Astrocyte (in vitro differentiated cells and primary cell): ENCODE measurements around the gene CTSG. TPM values are rescaled to one million over a fixed set of nuclear protein-coding genes. Genes with fewer than 3 reads are reported as not detected.
"Not testable (repeated sequence)": the region's sequence is repeated elsewhere in the genome, so short reads cannot be mapped to it uniquely, and the experiment has no call there.

ENCODE experiments used
- DNase-seq: peaks from one replicate; pipeline ENCODE4 v3.0.0-alpha.2; 2010; ENCODE audit warnings: low read depth
- FAIRE-seq: peaks from 2 replicates; lab custom pipeline; 2011; peaks lifted over from hg19 to GRCh38; lab: Jason Lieb, UNC
- H2AFZ ChIP-seq: 2 replicates; pipeline ENCODE4 v1.6.0; 2012; ENCODE audit warnings: low read depth, low read length, inconsistent platforms
- H3K27ac ChIP-seq: 2 replicates; pipeline ENCODE4 v1.5.1; 2011; ENCODE audit warnings: low read depth, low read length, inconsistent platforms
- H3K27me3 ChIP-seq: 2 replicates; pipeline ENCODE4 v1.6.0; 2011; ENCODE audit warnings: low read length, inconsistent platforms; ENCODE audit not compliant: insufficient read depth
- H3K36me3 ChIP-seq: 2 replicates; pipeline ENCODE4 v1.5.1; 2011; ENCODE audit warnings: low read length, inconsistent platforms; ENCODE audit not compliant: insufficient read depth
- H3K4me1 ChIP-seq: 2 replicates; pipeline ENCODE4 v1.5.1; 2011; ENCODE audit warnings: low read length, inconsistent platforms; ENCODE audit not compliant: insufficient read depth
- H3K4me2 ChIP-seq: 2 replicates; pipeline ENCODE4 v1.6.0; 2012; ENCODE audit warnings: low read length, inconsistent platforms
- H3K4me3 ChIP-seq: 2 replicates; pipeline ENCODE4 v1.5.1; 2011; ENCODE audit warnings: low read depth, mild to moderate bottlenecking, low read length, inconsistent platforms; ENCODE audit not compliant: insufficient read depth
- H3K79me2 ChIP-seq: 2 replicates; pipeline ENCODE4 v1.6.0; 2012; ENCODE audit warnings: mild to moderate bottlenecking, low read length, inconsistent platforms; ENCODE audit not compliant: insufficient read depth
- H3K9ac ChIP-seq: 2 replicates; pipeline ENCODE4 v1.6.0; 2012; ENCODE audit warnings: mild to moderate bottlenecking, low read length, inconsistent platforms
- H3K9me3 ChIP-seq: 2 replicates; pipeline ENCODE4 v1.5.1; 2012; ENCODE audit warnings: low read depth, mild to moderate bottlenecking, low read length, inconsistent platforms; ENCODE audit not compliant: insufficient read depth
- H4K20me1 ChIP-seq: 2 replicates; pipeline ENCODE4 v1.6.0; 2012; ENCODE audit warnings: low read length, inconsistent platforms; ENCODE audit not compliant: insufficient read depth
- H3K27ac Mint-ChIP-seq: one replicate; pipeline ENCODE4 v1.8.0; 2021; ENCODE audit warnings: mild to moderate bottlenecking, mixed read lengths; ENCODE audit not compliant: unreplicated experiment
- H3K27me3 Mint-ChIP-seq: one replicate; pipeline ENCODE4 v1.8.0; 2021; ENCODE audit warnings: low read depth, mixed read lengths; ENCODE audit not compliant: unreplicated experiment
- H3K36me3 Mint-ChIP-seq: one replicate; pipeline ENCODE4 v1.8.0; 2021; ENCODE audit warnings: low read depth, mixed read lengths; ENCODE audit not compliant: unreplicated experiment
- H3K4me1 Mint-ChIP-seq: one replicate; pipeline ENCODE4 v1.8.0; 2021; ENCODE audit warnings: low read depth, mixed read lengths; ENCODE audit not compliant: unreplicated experiment
- H3K4me3 Mint-ChIP-seq: one replicate; pipeline ENCODE4 v1.8.0; 2021; ENCODE audit warnings: mild to moderate bottlenecking, moderate library complexity, mixed read lengths; ENCODE audit not compliant: unreplicated experiment
- H3K9me3 Mint-ChIP-seq: one replicate; pipeline ENCODE4 v1.8.0; 2021; ENCODE audit warnings: mild to moderate bottlenecking, mixed read lengths; ENCODE audit not compliant: unreplicated experiment
- EZH2 ChIP-seq: IDR thresholded peaks from 2 replicates; pipeline ENCODE4 v1.6.1; 2012; ENCODE audit warnings: mild to moderate bottlenecking, low read length, inconsistent platforms; ENCODE audit not compliant: insufficient read depth
- total RNA-seq: library from RNA; stranded (reverse); gene quantifications from 2 replicates; pipeline ENCODE4 v1.2.1, GENCODE V29; 2021
- TF ChIP-seq, protein P1 (sequence below): IDR thresholded peaks from 2 replicates; pipeline ENCODE4 v1.5.1; 2011; ENCODE audit warnings: low read depth, mild to moderate bottlenecking, inconsistent platforms, low read length, moderate library complexity; ENCODE audit not compliant: insufficient read depth

Gene CTSG
- total RNA-seq, 1 donor from 2014 or later = not detected

DNA sequence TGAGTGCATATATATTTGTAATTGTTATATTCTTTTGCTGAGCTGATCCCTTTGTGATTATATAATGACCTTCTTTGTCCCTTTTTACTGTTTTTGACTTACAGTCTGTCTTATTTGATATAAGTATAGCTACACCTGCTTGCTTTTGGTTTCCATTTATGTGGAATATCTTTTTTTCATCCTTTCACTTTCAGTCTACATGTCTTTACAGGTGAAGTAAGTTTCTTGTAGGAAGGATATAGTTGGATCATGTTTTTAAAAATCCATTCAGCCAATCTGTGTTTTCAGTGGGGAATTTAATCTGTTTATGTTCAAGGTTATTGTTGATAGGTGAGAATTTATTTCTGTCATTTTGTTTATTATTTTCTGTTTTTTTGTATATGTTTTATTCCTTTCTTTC lies 21.4 kb upstream of the CTSG start:
- H3K9me3 ChIP-seq = peaks cover 5% of the 10 kb centered on the region
- no peaks in the 10 kb centered on the region for H4K20me1 ChIP-seq
- H3K9ac ChIP-seq = no peak overlapping the region
- H3K36me3 Mint-ChIP-seq = no peaks in the 10 kb centered on the region
- H3K27me3 ChIP-seq = no peaks in the 10 kb centered on the region
- no peaks in the 10 kb centered on the region for H3K4me1 ChIP-seq
- H3K4me2 ChIP-seq = no peak overlapping the region
- no peak overlapping the region for H3K4me3 Mint-ChIP-seq
- no peak overlapping the region for H3K27ac Mint-ChIP-seq
- H3K27ac ChIP-seq = no peak overlapping the region
- H3K36me3 ChIP-seq = no peaks in the 10 kb centered on the region
- DNase-seq (no peak), FAIRE-seq (peak; percentile 9)
- H3K27me3 Mint-ChIP-seq = peaks cover 4% of the 10 kb centered on the region
- TF ChIP-seq EZH2 = no peak
- TF ChIP-seq, protein P1, sequence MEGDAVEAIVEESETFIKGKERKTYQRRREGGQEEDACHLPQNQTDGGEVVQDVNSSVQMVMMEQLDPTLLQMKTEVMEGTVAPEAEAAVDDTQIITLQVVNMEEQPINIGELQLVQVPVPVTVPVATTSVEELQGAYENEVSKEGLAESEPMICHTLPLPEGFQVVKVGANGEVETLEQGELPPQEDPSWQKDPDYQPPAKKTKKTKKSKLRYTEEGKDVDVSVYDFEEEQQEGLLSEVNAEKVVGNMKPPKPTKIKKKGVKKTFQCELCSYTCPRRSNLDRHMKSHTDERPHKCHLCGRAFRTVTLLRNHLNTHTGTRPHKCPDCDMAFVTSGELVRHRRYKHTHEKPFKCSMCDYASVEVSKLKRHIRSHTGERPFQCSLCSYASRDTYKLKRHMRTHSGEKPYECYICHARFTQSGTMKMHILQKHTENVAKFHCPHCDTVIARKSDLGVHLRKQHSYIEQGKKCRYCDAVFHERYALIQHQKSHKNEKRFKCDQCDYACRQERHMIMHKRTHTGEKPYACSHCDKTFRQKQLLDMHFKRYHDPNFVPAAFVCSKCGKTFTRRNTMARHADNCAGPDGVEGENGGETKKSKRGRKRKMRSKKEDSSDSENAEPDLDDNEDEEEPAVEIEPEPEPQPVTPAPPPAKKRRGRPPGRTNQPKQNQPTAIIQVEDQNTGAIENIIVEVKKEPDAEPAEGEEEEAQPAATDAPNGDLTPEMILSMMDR = no peak
- H3K4me3 ChIP-seq = no peak overlapping the region
- peaks cover 7% of the 10 kb centered on the region for H3K9me3 Mint-ChIP-seq
- no peaks in the 10 kb centered on the region for H3K79me2 ChIP-seq
- no peak overlapping the region for H2AFZ ChIP-seq
- H3K4me1 Mint-ChIP-seq = no peaks in the 10 kb centered on the region

- no peaks in the 10 kb centered on the region for H3K27me3 ChIP-seq
- DNase-seq (no peak), FAIRE-seq (no peak)
- no peak overlapping the region for H3K27ac Mint-ChIP-seq
- no peak overlapping the region for H3K4me3 Mint-ChIP-seq
- no peaks in the 10 kb centered on the region for H3K36me3 Mint-ChIP-seq
- no peak overlapping the region for H3K4me3 ChIP-seq
- no peaks in the 10 kb centered on the region for H3K79me2 ChIP-seq
- H3K27ac ChIP-seq = no peak overlapping the region
- peaks cover 4% of the 10 kb centered on the region for H3K9me3 Mint-ChIP-seq
- H3K27me3 Mint-ChIP-seq = peaks cover 5% of the 10 kb centered on the region
- H3K4me2 ChIP-seq = no peak overlapping the region
- no peaks in the 10 kb centered on the region for H3K4me1 ChIP-seq
- TF ChIP-seq, protein P1 = no peak
- no peak for TF ChIP-seq EZH2
- H2AFZ ChIP-seq = no peak overlapping the region
- peaks cover 3% of the 10 kb centered on the region for H3K9me3 ChIP-seq
- H3K9ac ChIP-seq = no peak overlapping the region
- H3K36me3 ChIP-seq = no peaks in the 10 kb centered on the region
- no peaks in the 10 kb centered on the region for H3K4me1 Mint-ChIP-seq
- H4K20me1 ChIP-seq = no peaks in the 10 kb centered on the region
These were observed 19.2 kb upstream of the CTSG start for GRCh38 chr14:24595073-24595808.

GRCh38 chr14:24591004-24591403 lies 15.0 kb upstream of the CTSG start:
- not testable (repeated sequence) for H3K4me3 ChIP-seq, FAIRE-seq, H3K36me3 Mint-ChIP-seq, H3K9ac ChIP-seq, DNase-seq, H3K4me1 Mint-ChIP-seq, H3K36me3 ChIP-seq, H3K4me2 ChIP-seq, H3K27me3 Mint-ChIP-seq, H3K9me3 Mint-ChIP-seq, H3K4me1 ChIP-seq, H3K9me3 ChIP-seq, H4K20me1 ChIP-seq, H2AFZ ChIP-seq, H3K27ac ChIP-seq, H3K27ac Mint-ChIP-seq, H3K79me2 ChIP-seq, H3K4me3 Mint-ChIP-seq, H3K27me3 ChIP-seq

DNA sequence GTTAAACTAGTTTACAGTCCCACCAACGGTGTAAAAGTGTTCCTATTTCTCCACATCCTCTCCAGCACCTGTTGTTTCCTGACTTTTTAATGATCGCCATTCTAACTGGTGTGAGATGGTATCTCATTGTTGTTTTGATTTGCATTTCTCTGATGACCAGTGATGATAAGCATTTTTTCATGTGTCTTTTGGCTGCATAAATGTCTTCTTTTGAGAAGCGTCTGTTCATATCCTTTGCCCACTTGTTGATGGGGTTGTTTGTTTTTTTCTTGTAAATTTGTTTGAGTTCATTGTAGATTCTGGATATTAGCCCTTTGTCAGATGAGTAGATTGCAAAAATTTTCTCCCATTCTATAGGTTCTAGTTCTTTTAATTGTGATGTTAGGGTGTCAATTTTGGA lies 8.4 kb upstream of the CTSG start:
- not testable (repeated sequence) for H3K79me2 ChIP-seq, H3K9me3 ChIP-seq, H3K4me3 Mint-ChIP-seq, H3K36me3 ChIP-seq, H3K4me3 ChIP-seq, FAIRE-seq, H3K4me1 Mint-ChIP-seq, H3K9me3 Mint-ChIP-seq, H2AFZ ChIP-seq, H3K4me2 ChIP-seq, H3K4me1 ChIP-seq, H3K27me3 Mint-ChIP-seq, H4K20me1 ChIP-seq, H3K27me3 ChIP-seq, H3K36me3 Mint-ChIP-seq, H3K27ac ChIP-seq, DNase-seq, H3K27ac Mint-ChIP-seq, H3K9ac ChIP-seq
